HCT116 (cell line): Measurements from ENCODE around the gene ADCY2. TPM values are rescaled to one million over a fixed set of nuclear protein-coding genes. Genes with fewer than 3 reads are reported as not detected.

Source experiments
- ATAC-seq: fragments of 200-7000 bp; cut with Tn5 transposase; 2 replicates; pipeline ENCODE4 v1.9.1; 2020; ENCODE audit warnings: mild to moderate bottlenecking, moderate library complexity
- BruUV-seq: library from RNA; stranded (reverse); fragments of 400-500 nt; replicated peaks from 2 replicates; lab custom pipeline; 2021; lab: Mats Ljungman, UMichigan
- CTCF ChIA-PET: fragments of 300-600 bp; sonication (Branson Sonifier 250); formaldehyde crosslinking; loops from one replicate; lab custom pipeline; 2021; ENCODE audit warnings: antibody characterized with exemption; lab: Charles Lee
- POLR2A ChIA-PET: fragments of 300-600, 350-600 bp; sonication (Branson Sonifier 250); formaldehyde crosslinking; loops from one replicate; lab custom pipeline; 2021; ENCODE audit warnings: antibody characterized with exemption; lab: Charles Lee
- RAD21 ChIA-PET, 2 experiments: fragments of 300-600 bp; sonication (Branson Sonifier 250); formaldehyde crosslinking; loops; one replicate each; lab custom pipeline; 2023; ENCODE audit warnings: low total read pairs in 2 of 2; ENCODE audit not compliant: uncharacterized antibody in 2 of 2, unreplicated experiment in 2 of 2, low non-redundant PET in 1 of 2; lab: Charles Lee
- DNase-seq: peaks from one replicate; pipeline ENCODE4 v3.0.0-alpha.2; 2010; ENCODE audit warnings: low read depth, low spot score
- H2AFZ ChIP-seq: fragments of 200-600 bp; shearing (Covaris generic), sonication (generic); 2 replicates; pipeline ENCODE4 v1.6.1; 2017; ENCODE audit warnings: low read depth, mixed run types, mixed read lengths, antibody characterized with exemption, low read length; ENCODE audit not compliant: poor library complexity, severe bottlenecking
- H3K27ac ChIP-seq: 2 replicates; pipeline ENCODE4 v1.5.1; 2012; ENCODE audit warnings: low read depth, low read length
- H3K27me3 ChIP-seq: fragments of 200-600 bp; sonication (generic); 2 replicates; pipeline ENCODE4 v1.6.1; 2016; ENCODE audit warnings: mixed run types, low read length, mixed read lengths; ENCODE audit not compliant: insufficient read depth
- H3K36me3 ChIP-seq, 2 experiments: fragments of 200-500 bp in 1 of 2; fragments of 200-600 bp in 1 of 2; sonication (Bioruptor generic) in 1 of 2; sonication (generic) in 1 of 2; 2 replicates each; pipeline versions ENCODE4 v1.5.1 to v1.6.1; 2014 to 2016; ENCODE audit warnings: low read length in 2 of 2, inconsistent platforms in 1 of 2, mixed read lengths in 1 of 2, mixed run types in 1 of 2; ENCODE audit not compliant: insufficient read depth in 2 of 2, control insufficient read depth in 1 of 2
- H3K4me1 ChIP-seq, 2 experiments: fragments of 200-600 bp in 1 of 2; sonication (generic) in 1 of 2; 2 replicates each; pipeline versions ENCODE4 v1.5.1 to v1.6.1; 2012 to 2017; ENCODE audit warnings: low read length in 2 of 2, inconsistent platforms in 1 of 2, mild to moderate bottlenecking in 1 of 2, mixed read lengths in 1 of 2, mixed run types in 1 of 2, moderate library complexity in 1 of 2; ENCODE audit not compliant: insufficient read depth in 2 of 2, control insufficient read depth in 1 of 2
- H3K4me2 ChIP-seq: fragments of 200-600 bp; sonication (generic); 2 replicates; pipeline ENCODE4 v1.6.1; 2017; ENCODE audit warnings: mixed run types, low read length, mixed read lengths
- H3K4me3 ChIP-seq, 2 experiments: fragments of 200-600 bp in 1 of 2; sonication (generic) in 1 of 2; replicated peaks in 1 of 2; 2 replicates each; pipeline ENCODE4 v1.5.1; 2011 to 2016; ENCODE audit warnings: low read length in 2 of 2, control low read depth in 1 of 2, low read depth in 1 of 2, mild to moderate bottlenecking in 1 of 2, mixed read lengths in 1 of 2, mixed run types in 1 of 2
- H3K79me2 ChIP-seq: fragments of 200-600 bp; sonication (generic); 2 replicates; pipeline ENCODE4 v1.6.1; 2017; ENCODE audit warnings: mild to moderate bottlenecking, mixed run types, low read length, moderate library complexity, mixed read lengths; ENCODE audit not compliant: insufficient read depth
- H3K9ac ChIP-seq: fragments of 200-600 bp; sonication (generic); 2 replicates; pipeline ENCODE4 v1.6.1; 2016; ENCODE audit warnings: low read length, mixed read lengths
- H3K9me2 ChIP-seq: fragments of 200-600 bp; sonication (generic), shearing (Covaris generic); 2 replicates; pipeline ENCODE4 v1.6.1; 2017; ENCODE audit warnings: mixed run types, mild to moderate bottlenecking, moderate library complexity; ENCODE audit not compliant: insufficient read depth
- H3K9me3 ChIP-seq, 2 experiments: fragments of 200-500 bp in 1 of 2; fragments of 200-600 bp in 1 of 2; sonication (Bioruptor generic) in 1 of 2; sonication (generic) in 1 of 2; 2 replicates each; pipeline ENCODE4 v1.6.1; 2014 to 2017; ENCODE audit warnings: low read length in 2 of 2, mixed read lengths in 2 of 2, inconsistent platforms in 1 of 2, low read depth in 1 of 2, mild to moderate bottlenecking in 1 of 2, mixed run types in 1 of 2, moderate library complexity in 1 of 2; ENCODE audit not compliant: control insufficient read depth in 1 of 2, insufficient read depth in 1 of 2
- H4K20me1 ChIP-seq: fragments of 200-600 bp; sonication (generic), shearing (Covaris generic); 2 replicates; pipeline ENCODE4 v1.6.1; 2017; ENCODE audit warnings: mixed run types, mild to moderate bottlenecking, moderate library complexity; ENCODE audit not compliant: insufficient read depth
- CBX3 ChIP-seq: IDR thresholded peaks from 2 replicates; pipeline ENCODE4 v1.6.1; 2012; ENCODE audit warnings: low read depth
- EGR1 ChIP-seq: IDR thresholded peaks from 2 replicates; pipeline ENCODE4 v1.6.1; 2012; ENCODE audit warnings: low read depth
- ELF1 ChIP-seq: IDR thresholded peaks from 2 replicates; pipeline ENCODE4 v1.6.1; 2012; ENCODE audit warnings: low read depth, borderline replicate concordance
- EZH2 ChIP-seq: fragments of 200-600 bp; sonication (generic); IDR thresholded peaks from 2 replicates; pipeline ENCODE4 v1.6.1; 2017; ENCODE audit warnings: antibody characterized with exemption, mixed run types
- EZH2phosphoT487 ChIP-seq: fragments of 200-600 bp; IDR thresholded peaks from 2 replicates; pipeline ENCODE4 v1.6.1; 2018; ENCODE audit warnings: antibody characterized with exemption, borderline replicate concordance
- JUND ChIP-seq: IDR thresholded peaks from 2 replicates; pipeline ENCODE4 v1.6.1; 2012
- POLR2AphosphoS5 ChIP-seq: IDR thresholded peaks from 2 replicates; pipeline ENCODE4 v1.6.1; 2011; ENCODE audit warnings: mild to moderate bottlenecking, low read depth, low read length, moderate library complexity
- RAD21 ChIP-seq: IDR thresholded peaks from 2 replicates; pipeline ENCODE4 v1.6.1; 2012; ENCODE audit warnings: low read depth, mild to moderate bottlenecking
- SIN3A ChIP-seq: IDR thresholded peaks from 2 replicates; pipeline ENCODE4 v1.6.1; 2012; ENCODE audit warnings: low read depth
- SP1 ChIP-seq: IDR thresholded peaks from 2 replicates; pipeline ENCODE4 v1.6.1; 2012; ENCODE audit warnings: low read depth
- ZBTB33 ChIP-seq: IDR thresholded peaks from 2 replicates; pipeline ENCODE4 v1.6.1; 2011; ENCODE audit warnings: mild to moderate bottlenecking, low read length, moderate library complexity; ENCODE audit not compliant: insufficient replicate concordance; ENCODE audit errors: extremely low read depth
- ZFX ChIP-seq: fragments of 450-650 bp; IDR thresholded peaks from 2 replicates; pipeline ENCODE4 v1.6.1; 2017
- ZNF274 ChIP-seq: fragments of 200-500 bp; sonication (Bioruptor generic); IDR thresholded peaks from 2 replicates; pipeline ENCODE4 v1.6.1; 2014; ENCODE audit warnings: mild to moderate bottlenecking, low read depth, low read length, inconsistent platforms
- intact Hi-C: fragments of 100-400 bp; cut with micrococcal nuclease; formaldehyde crosslinking; loops from 2 replicates; pipeline ENCODE4 v1.10.0; 2022
- total RNA-seq: library from RNA; stranded (reverse); gene quantifications from one replicate; pipeline ENCODE4 v1.2.1, GENCODE V29; 2021; ENCODE audit not compliant: unreplicated experiment
- TF ChIP-seq, protein P1 (sequence below): IDR thresholded peaks from 2 replicates; pipeline ENCODE4 v1.6.1; 2012
- TF ChIP-seq, protein P2 (sequence below): IDR thresholded peaks from 2 replicates; pipeline ENCODE4 v1.6.1; 2012

Gene ADCY2
- total RNA-seq, 1 experiment from 2014 or later = 0.15 TPM

DNA sequence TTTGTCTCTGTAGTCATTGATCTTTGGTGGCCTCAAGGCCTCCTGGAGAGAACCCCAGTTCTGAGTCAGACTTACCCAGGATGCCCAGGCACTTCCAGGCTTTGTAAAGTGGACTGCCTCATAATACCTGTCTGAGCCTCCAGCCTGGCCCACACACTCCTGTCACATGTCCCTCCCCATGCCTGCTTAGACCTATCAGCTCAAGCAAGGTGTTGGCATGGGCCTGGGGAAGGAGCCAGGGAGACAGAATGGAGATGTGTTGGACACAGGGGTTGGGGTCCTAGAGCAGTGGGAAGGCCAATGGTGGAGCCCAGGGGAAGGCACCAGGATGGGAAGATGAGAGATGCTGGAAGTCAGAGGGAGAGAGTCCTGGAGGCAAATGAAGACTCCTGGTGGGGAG lies 318.8 kb downstream of the ADCY2 start:
- no peak for ATAC-seq

GRCh38 chr5:7717691-7718090 lies 321.8 kb downstream of the ADCY2 start:
- ChIA-PET POLR2A (no interaction called here), CTCF (no interaction called here), RAD21 (no interaction called here)
- H3K4me2 ChIP-seq = no peak overlapping the region
- DNase-seq = no peak
- no TSS peak for BruUV-seq
- H2AFZ ChIP-seq = no peak overlapping the region
- H4K20me1 ChIP-seq = no peaks in the 10 kb centered on the region
- no peak overlapping the region for H3K9ac ChIP-seq
- no peaks in the 10 kb centered on the region for H3K4me1 ChIP-seq
- no peaks in the 10 kb centered on the region for H3K36me3 ChIP-seq
- no peaks in the 10 kb centered on the region for H3K27me3 ChIP-seq
- H3K27ac ChIP-seq = no peak overlapping the region
- H3K79me2 ChIP-seq = no peaks in the 10 kb centered on the region
- intact Hi-C loops = no loop called here
- H3K4me3 ChIP-seq = no peak overlapping the region
- no peaks in the 10 kb centered on the region for H3K9me2 ChIP-seq
- no peak for ATAC-seq
- no peaks in the 10 kb centered on the region for H3K9me3 ChIP-seq
- TF ChIP-seq ELF1 (no peak), CBX3 (no peak), ZBTB33 (no peak), SP1 (no peak), ZNF274 (no peak), EGR1 (no peak), POLR2AphosphoS5 (no peak), SIN3A (no peak), JUND (no peak), RAD21 (no peak), EZH2phosphoT487 (no peak), EZH2 (no peak)
- TF ChIP-seq, protein P1, sequence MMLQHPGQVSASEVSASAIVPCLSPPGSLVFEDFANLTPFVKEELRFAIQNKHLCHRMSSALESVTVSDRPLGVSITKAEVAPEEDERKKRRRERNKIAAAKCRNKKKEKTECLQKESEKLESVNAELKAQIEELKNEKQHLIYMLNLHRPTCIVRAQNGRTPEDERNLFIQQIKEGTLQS = no peak
- TF ChIP-seq, protein P2, sequence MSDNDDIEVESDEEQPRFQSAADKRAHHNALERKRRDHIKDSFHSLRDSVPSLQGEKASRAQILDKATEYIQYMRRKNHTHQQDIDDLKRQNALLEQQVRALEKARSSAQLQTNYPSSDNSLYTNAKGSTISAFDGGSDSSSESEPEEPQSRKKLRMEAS = no peak

More for the DNA sequence above, 318.8 kb downstream of the ADCY2 start:
- no peaks in the 10 kb centered on the region for H3K27me3 ChIP-seq
- no TSS peak for BruUV-seq
- no peak overlapping the region for H3K27ac ChIP-seq
- ChIA-PET POLR2A (no interaction called here), RAD21 (no interaction called here), CTCF (no interaction called here)
- no peak overlapping the region for H3K9ac ChIP-seq
- no peaks in the 10 kb centered on the region for H3K9me3 ChIP-seq
- no peaks in the 10 kb centered on the region for H3K4me1 ChIP-seq
- no peak overlapping the region for H3K4me2 ChIP-seq
- no peaks in the 10 kb centered on the region for H3K9me2 ChIP-seq
- H4K20me1 ChIP-seq = no peaks in the 10 kb centered on the region
- no peaks in the 10 kb centered on the region for H3K79me2 ChIP-seq
- no peak for DNase-seq
- no peak overlapping the region for H2AFZ ChIP-seq
- intact Hi-C loops = no loop called here
- no peaks in the 10 kb centered on the region for H3K36me3 ChIP-seq
- no peak overlapping the region for H3K4me3 ChIP-seq
- TF ChIP-seq ZBTB33 (no peak), ZFX (no peak), ZNF274 (no peak)
